Measurements from ENCODE around the gene THSD1.

DNA sequence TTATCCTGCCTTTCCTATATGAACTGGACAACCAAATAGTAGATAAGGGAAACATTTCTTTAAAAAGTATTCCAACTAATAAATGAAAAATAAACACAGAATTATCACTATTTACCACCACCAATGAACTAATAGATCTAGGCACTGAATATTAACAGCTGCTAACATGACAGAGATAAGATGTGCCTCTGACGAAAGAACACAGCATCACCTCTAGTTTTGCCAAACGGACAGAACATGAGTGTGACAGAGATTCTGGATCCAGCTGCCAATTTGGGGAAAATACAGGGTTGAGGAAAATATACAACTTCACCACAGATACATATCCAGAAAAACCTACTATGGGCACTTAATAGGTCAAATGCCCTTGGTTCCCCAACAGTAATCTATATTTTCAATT lies 26.5 kb upstream of the THSD1 start:
- TF ChIP-seq CTCF (IDR thresholded peaks at IDR 0.05; ENCODE audit: low read length) (no peak), EZH2phosphoT487 (IDR thresholded peaks at IDR 0.05; ENCODE audit: low read length) (no peak), EZH2 (optimal IDR thresholded peaks at IDR 0.05; ENCODE audit: low read depth, low read length) (no peak)
